Measurements from ENCODE around the gene GPI.

GPI gene

DNA sequence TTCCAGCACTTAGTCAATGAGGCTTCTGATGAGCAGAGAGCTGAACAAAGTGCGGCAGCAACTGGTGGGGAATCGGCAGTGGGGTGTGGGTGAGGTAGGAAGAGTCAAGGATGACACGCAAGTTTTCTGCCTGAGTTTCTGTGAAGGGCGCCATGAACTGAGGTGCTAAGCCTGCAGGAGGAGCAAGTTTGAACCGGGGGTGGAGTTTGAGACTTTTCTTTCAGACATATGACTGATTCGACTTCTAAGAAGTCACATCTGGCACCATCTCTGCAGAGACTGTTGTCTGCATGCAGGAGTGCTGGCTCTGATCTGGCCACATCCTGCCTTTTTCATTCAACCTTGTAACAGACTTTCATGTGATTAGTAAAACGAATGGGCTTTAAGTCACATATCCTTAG, 14.8 kb upstream of the GPI start:
- no peak for DNase-seq (ENCODE audit: low read depth)
- no peak overlapping the region for H3K4me3 ChIP-seq (replicated peaks; ENCODE audit: low read depth, low read length)

DNA sequence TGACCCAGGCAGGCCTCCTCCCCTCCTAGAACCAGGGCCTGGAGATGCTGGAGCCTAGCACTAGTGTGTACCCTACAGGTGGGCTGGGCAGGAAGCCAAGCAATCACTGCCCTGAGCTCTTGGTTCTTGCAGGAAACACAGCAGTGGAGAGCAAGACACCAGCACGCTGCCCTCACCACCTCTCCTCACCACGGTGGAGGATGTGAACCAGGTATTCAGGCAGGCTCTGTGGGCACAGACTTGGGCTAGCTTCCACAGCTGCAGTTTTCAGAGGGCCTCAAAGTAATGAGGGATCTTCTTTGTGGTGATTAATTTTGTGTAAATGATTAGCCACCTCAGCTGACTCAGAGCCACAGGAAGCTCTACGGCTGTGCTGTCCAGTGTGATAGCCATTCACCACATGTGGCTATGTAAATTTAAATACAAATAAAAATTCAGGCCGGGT, 13.6 kb upstream of the GPI start:
- no peak for DNase-seq (ENCODE audit: low read depth)
- TF ChIP-seq, protein P1, sequence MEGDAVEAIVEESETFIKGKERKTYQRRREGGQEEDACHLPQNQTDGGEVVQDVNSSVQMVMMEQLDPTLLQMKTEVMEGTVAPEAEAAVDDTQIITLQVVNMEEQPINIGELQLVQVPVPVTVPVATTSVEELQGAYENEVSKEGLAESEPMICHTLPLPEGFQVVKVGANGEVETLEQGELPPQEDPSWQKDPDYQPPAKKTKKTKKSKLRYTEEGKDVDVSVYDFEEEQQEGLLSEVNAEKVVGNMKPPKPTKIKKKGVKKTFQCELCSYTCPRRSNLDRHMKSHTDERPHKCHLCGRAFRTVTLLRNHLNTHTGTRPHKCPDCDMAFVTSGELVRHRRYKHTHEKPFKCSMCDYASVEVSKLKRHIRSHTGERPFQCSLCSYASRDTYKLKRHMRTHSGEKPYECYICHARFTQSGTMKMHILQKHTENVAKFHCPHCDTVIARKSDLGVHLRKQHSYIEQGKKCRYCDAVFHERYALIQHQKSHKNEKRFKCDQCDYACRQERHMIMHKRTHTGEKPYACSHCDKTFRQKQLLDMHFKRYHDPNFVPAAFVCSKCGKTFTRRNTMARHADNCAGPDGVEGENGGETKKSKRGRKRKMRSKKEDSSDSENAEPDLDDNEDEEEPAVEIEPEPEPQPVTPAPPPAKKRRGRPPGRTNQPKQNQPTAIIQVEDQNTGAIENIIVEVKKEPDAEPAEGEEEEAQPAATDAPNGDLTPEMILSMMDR (IDR thresholded peaks at IDR 0.05; ENCODE audit: low read length, missing control alignments) = no peak
- no peak overlapping the region for H3K4me3 ChIP-seq (replicated peaks; ENCODE audit: low read depth, low read length)

More for the DNA sequence above, 14.8 kb upstream of the GPI start:
- TF ChIP-seq, protein P1 (IDR thresholded peaks at IDR 0.05; ENCODE audit: low read length, missing control alignments) = no peak

DNA sequence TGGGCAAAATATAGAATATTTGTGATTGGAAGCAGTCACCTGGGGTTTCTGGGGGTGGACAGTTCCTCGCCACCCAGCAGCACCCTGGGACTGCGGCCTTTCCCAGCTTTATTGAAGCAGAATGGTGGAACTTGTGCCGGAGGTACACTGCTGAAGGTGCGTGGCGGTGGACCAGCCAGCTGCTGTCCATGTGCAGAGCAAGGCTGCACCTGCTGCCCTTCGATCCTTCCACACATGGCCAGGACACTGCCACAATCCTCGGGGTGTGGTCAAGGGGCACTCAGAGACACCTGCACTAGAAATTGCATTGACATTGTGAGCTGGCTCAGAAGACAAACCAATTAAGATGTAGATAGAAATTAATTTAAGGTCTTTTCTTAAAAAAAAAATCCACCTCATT, 11.4 kb upstream of the GPI start:
- DNase-seq (ENCODE audit: low read depth) = no peak
- H3K4me3 ChIP-seq (replicated peaks; ENCODE audit: low read depth, low read length) = no peak overlapping the region
- TF ChIP-seq, protein P1 (IDR thresholded peaks at IDR 0.05; ENCODE audit: low read length, missing control alignments) = no peak

DNA sequence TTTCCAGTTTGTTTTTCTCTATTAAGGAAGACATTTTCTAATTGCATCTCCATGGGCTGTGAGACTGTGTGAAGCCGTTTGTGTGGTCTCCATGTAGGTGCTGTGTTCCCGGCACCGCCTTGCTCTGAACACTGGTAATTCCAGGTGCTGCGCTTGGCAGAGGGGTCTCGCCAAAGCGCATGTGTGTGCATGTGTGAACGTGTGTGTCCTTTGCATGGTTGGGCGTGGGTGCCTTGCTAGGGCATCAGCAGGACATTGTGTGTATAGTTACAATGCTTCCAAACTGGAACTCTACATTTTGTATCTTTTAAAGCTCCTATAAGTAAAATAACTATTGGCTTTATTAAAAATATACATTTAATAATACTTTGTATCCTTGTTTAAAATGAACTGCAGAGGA, 9.8 kb upstream of the GPI start:
- TF ChIP-seq, protein P1 (IDR thresholded peaks at IDR 0.05; ENCODE audit: low read length, missing control alignments) = no peak
- DNase-seq (ENCODE audit: low read depth) = no peak
- H3K4me3 ChIP-seq (replicated peaks; ENCODE audit: low read depth, low read length) = no peak overlapping the region

DNA sequence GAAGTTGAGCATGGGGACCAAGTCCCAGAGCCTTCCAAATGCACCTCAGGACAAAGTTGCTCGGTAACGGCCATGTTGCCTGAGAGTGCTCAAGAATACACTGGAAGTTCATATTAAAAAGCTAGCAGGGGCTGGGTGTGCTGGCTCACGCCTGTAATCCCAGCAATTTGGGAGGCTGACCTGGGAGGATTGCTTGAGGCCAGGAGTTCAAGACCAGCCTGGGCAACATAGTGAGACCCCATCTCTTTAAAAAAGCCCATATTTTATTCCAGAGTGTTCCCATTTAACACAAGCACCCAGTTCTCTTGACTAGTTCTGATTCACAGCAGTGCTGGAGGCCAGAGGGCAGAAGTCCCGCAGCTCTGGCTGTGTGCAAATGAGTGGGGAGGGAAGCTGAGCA, 8.1 kb upstream of the GPI start:
- H3K4me3 ChIP-seq (replicated peaks; ENCODE audit: low read depth, low read length) = no peak overlapping the region
- DNase-seq (ENCODE audit: low read depth) = no peak
- TF ChIP-seq, protein P1 (IDR thresholded peaks at IDR 0.05; ENCODE audit: low read length, missing control alignments) = no peak

DNA sequence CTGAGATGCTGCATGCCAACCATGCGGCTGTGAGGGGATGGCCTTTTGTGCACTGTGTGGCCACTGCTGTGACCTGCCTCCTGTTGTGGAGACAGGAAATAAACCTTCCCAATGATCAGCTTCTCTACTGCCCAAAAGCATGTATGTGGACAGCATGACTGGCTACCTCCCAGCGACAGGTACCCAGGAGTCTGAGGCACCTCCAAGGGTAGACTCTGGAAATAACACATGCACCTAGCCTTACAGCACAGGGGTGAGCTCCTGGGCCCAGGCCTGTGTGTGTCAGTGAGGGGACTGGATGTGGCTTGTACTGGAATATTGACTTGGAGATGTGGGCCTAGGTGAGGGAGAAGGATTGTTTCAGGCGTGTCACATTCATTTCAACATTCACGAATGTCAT, 7.6 kb upstream of the GPI start:
- no peak for DNase-seq (ENCODE audit: low read depth)
- TF ChIP-seq, protein P1 (IDR thresholded peaks at IDR 0.05; ENCODE audit: low read length, missing control alignments) = no peak
- H3K4me3 ChIP-seq (replicated peaks; ENCODE audit: low read depth, low read length) = no peak overlapping the region

DNA sequence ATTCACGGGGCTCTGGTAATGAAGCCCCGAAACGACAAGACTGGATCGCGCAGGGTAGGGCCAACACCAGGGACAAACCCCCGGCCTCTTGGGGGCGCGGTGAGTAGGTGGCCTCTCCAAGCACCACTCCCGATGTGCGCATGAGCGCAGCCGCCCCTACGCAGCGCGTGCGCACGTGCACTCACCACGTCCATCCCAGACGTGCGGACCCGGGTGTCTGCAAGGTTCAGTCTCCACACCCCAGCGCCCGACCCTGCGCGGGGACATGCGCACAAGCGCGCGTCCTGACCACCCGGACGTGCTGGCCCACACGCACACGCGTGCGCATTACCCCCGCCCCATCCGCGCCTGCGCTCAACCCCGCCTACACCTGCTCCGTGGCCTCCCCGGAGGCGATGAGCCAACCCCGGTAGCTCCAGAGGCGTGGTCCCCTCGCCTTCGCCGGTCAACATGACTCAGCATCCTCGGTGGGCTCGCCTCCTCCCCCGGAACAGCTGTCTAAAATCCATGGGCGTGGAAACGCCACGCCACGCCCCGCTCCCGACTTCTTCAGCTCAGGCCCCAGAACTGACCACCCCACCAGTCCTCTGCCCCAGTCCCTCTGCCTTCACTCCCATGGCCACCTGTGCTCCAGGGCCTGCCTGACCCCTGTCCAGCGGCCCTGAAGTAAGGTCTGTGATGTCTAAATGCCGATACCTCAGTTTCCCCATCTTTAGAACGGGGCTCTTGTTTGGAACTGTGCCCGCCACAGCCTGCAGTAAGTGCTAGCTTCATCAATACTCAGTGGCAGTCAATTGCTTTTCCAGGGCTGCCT, 5.6 kb upstream of the GPI start:
- peak overlapping the region; percentile 43 for H3K4me3 ChIP-seq (replicated peaks; ENCODE audit: low read depth, low read length)
- peak; percentile 98 for DNase-seq (ENCODE audit: low read depth)
- TF ChIP-seq, protein P1 (IDR thresholded peaks at IDR 0.05; ENCODE audit: low read length, missing control alignments) = peak; percentile 50

All from fibroblast of pulmonary artery (primary cell).